ENCODE results near the gene RASGRP2. TPM values are rescaled to one million over a fixed set of nuclear protein-coding genes. Genes with fewer than 3 reads are reported as not detected.

RASGRP2 gene
- polyA plus RNA-seq, 4 donors = 3.2 to 7.8 (median 4.5) TPM

- no peak for DNase-seq (ENCODE audit: low read depth in 4 of 4, low spot score in 2 of 4)
Observed at GRCh38 chr11:64758330-64759079, 14.6 kb upstream of the RASGRP2 start.

- no peak for DNase-seq (ENCODE audit: low read depth in 4 of 4, low spot score in 2 of 4)
Observed at GRCh38 chr11:64757549-64758329, 13.8 kb upstream of the RASGRP2 start.

GRCh38 chr11:64755681-64756361 lies 11.9 kb upstream of the RASGRP2 start:
- no peak for DNase-seq (ENCODE audit: low read depth in 4 of 4, low spot score in 2 of 4)

- no peak for DNase-seq (ENCODE audit: low read depth in 4 of 4, low spot score in 2 of 4)
Observed at GRCh38 chr11:64754919-64755662, 11.1 kb upstream of the RASGRP2 start.

GRCh38 chr11:64754124-64754918 lies 10.4 kb upstream of the RASGRP2 start:
- no peak for DNase-seq (ENCODE audit: low read depth in 4 of 4, low spot score in 2 of 4)

GRCh38 chr11:64753380-64754123 lies 9.6 kb upstream of the RASGRP2 start:
- no peak for DNase-seq (ENCODE audit: low read depth in 4 of 4, low spot score in 2 of 4)

GRCh38 chr11:64753019-64753379 lies 9.1 kb upstream of the RASGRP2 start:
- no peak for DNase-seq (ENCODE audit: low read depth in 4 of 4, low spot score in 2 of 4)

- DNase-seq (ENCODE audit: low read depth in 4 of 4, low spot score in 2 of 4) = no peak
Observed at GRCh38 chr11:64752175-64752970, 8.4 kb upstream of the RASGRP2 start.

- no peak for DNase-seq (ENCODE audit: low read depth in 4 of 4, low spot score in 2 of 4)
Observed at GRCh38 chr11:64751580-64751979, 7.6 kb upstream of the RASGRP2 start.

GRCh38 chr11:64751136-64751535 lies 7.2 kb upstream of the RASGRP2 start:
- DNase-seq (ENCODE audit: low read depth in 4 of 4, low spot score in 2 of 4) = no peak

- no peak for DNase-seq (ENCODE audit: low read depth in 4 of 4, low spot score in 2 of 4)
Observed at GRCh38 chr11:64750361-64751054, 6.6 kb upstream of the RASGRP2 start.

GRCh38 chr11:64747961-64748665 lies 4.2 kb upstream of the RASGRP2 start:
- DNase-seq (ENCODE audit: low read depth in 4 of 4, low spot score in 2 of 4) = no peak

- DNase-seq (ENCODE audit: low read depth in 4 of 4, low spot score in 2 of 4) = no peak
Observed at GRCh38 chr11:64746486-64746885, 2.5 kb upstream of the RASGRP2 start.

- DNase-seq (ENCODE audit: low read depth in 4 of 4, low spot score in 2 of 4) = no peak
Observed at GRCh38 chr11:64745521-64746328, 1.8 kb upstream of the RASGRP2 start.

- no peak for DNase-seq (ENCODE audit: low read depth in 4 of 4, low spot score in 2 of 4)
Observed at GRCh38 chr11:64745189-64745520, 1.2 kb upstream of the RASGRP2 start.

- no peak for DNase-seq (ENCODE audit: low read depth in 4 of 4, low spot score in 2 of 4)
Observed at GRCh38 chr11:64744544-64745188, 724 bp upstream of the RASGRP2 start.

Measured in left renal cortex interstitium (tissue), 4 donors.